PC-9 (cell line): ENCODE results near the gene ADAMTSL1.
"Not testable (repeated sequence)": the region's sequence is repeated elsewhere in the genome, so short reads cannot be mapped to it uniquely, and the experiment has no call there.

Source experiments
- EZH2 ChIP-seq: fragments of 200-600 bp; sonication (generic); IDR thresholded peaks from 2 replicates; pipeline ENCODE4 v1.8.0; 2017; ENCODE audit warnings: antibody characterized with exemption, low read depth
- TF ChIP-seq, protein P1 (sequence below): fragments of 200-600 bp; sonication (generic); conservative IDR thresholded peaks from 2 replicates; pipeline ENCODE4 v1.6.1; 2017; ENCODE audit warnings: mixed run types, antibody characterized with exemption, mild to moderate bottlenecking, moderate library complexity

DNA sequence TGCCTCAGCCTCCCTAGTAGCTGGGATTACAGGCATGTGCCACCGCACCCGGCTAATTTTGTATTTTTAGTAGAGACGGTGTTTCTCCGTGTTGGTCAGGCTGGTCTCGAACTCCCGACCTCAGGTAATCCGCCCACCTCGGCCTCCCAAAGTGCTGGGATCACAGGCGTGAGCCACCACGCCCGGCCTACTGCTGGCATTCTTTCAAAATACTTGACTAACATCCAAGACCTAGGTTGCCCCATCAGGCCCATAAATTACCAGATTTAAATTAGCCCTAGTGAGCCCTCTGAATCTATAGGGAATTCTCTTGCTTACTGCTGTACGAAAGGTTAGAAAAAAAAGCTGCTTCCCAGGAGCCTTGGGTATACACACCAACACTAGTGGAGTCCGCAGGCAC lies 456.7 kb downstream of the ADAMTSL1 start:
- TF ChIP-seq, protein P1, sequence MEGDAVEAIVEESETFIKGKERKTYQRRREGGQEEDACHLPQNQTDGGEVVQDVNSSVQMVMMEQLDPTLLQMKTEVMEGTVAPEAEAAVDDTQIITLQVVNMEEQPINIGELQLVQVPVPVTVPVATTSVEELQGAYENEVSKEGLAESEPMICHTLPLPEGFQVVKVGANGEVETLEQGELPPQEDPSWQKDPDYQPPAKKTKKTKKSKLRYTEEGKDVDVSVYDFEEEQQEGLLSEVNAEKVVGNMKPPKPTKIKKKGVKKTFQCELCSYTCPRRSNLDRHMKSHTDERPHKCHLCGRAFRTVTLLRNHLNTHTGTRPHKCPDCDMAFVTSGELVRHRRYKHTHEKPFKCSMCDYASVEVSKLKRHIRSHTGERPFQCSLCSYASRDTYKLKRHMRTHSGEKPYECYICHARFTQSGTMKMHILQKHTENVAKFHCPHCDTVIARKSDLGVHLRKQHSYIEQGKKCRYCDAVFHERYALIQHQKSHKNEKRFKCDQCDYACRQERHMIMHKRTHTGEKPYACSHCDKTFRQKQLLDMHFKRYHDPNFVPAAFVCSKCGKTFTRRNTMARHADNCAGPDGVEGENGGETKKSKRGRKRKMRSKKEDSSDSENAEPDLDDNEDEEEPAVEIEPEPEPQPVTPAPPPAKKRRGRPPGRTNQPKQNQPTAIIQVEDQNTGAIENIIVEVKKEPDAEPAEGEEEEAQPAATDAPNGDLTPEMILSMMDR: not testable (repeated sequence)
- not testable (repeated sequence) for TF ChIP-seq EZH2
